ENCODE results near the gene PAXIP1.
"Not testable (repeated sequence)": the region's sequence is repeated elsewhere in the genome, so short reads cannot be mapped to it uniquely, and the experiment has no call there.

GRCh38 chr7:154922472-154922871 is 80.5 kb downstream of the PAXIP1 start:
- not testable (repeated sequence) for TF ChIP-seq USF1 (IDR thresholded peaks at IDR 0.05; ENCODE audit: borderline replicate concordance, extremely low read length, insufficient read depth, low read depth, low read length); REST (IDR thresholded peaks at IDR 0.05; ENCODE audit: low read depth, low read length); CTCF (IDR thresholded peaks at IDR 0.05 in 2 of 3, conservative IDR thresholded peaks at IDR 0.05 in 1 of 3; ENCODE audit: control insufficient read depth in 2 of 3, extremely low read depth in 1 of 3, insufficient read depth in 1 of 3, low read depth in 3 of 3, low read length in 3 of 3)

All from GM12878 (cell line).